GM12891 (cell line): ENCODE measurements around the gene KLHL3.

Source experiments
- PAX5 ChIP-seq: IDR thresholded peaks from 2 replicates; pipeline ENCODE4 v1.6.1; 2011; ENCODE audit warnings: low read length, moderate library complexity, mild to moderate bottlenecking; ENCODE audit not compliant: insufficient read depth, severe bottlenecking
- POLR2A ChIP-seq: IDR thresholded peaks from 2 replicates; pipeline ENCODE4 v1.6.1; 2011; ENCODE audit warnings: low read depth, low read length, control low read depth
- POLR2AphosphoS5 ChIP-seq: IDR thresholded peaks from 2 replicates; pipeline ENCODE4 v1.6.1; 2011; ENCODE audit warnings: low read depth, low read length, control low read depth
- POU2F2 ChIP-seq: IDR thresholded peaks from 2 replicates; pipeline ENCODE4 v1.6.1; 2011; ENCODE audit warnings: low read depth, mild to moderate bottlenecking, control low read depth, low read length, moderate library complexity
- SPI1 ChIP-seq: IDR thresholded peaks from 2 replicates; pipeline ENCODE4 v1.6.1; 2011; ENCODE audit warnings: low read depth, low read length, control low read depth
- TAF1 ChIP-seq: IDR thresholded peaks from 2 replicates; pipeline ENCODE4 v1.6.1; 2011; ENCODE audit warnings: low read depth, low read length, control low read depth

DNA sequence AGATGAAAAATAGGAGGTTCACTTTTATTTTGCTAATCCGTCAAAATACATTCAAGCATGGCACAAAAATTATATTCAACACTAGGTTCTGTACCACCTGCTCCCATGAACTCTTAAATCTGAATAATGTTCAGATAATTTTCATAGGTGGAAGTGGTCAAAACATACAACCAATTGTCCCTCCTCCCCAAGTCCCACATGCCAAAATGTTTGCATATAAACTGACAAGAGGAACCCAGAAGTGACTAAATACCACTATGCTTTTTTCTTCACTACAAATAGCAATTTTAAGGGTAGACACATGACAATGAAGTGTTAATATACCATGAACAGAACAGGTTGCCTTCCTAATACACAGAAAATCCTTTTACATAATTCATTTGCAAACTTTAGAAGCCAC is 14.5 kb upstream of the KLHL3 start:
- TF ChIP-seq POLR2A: 0 out of 2 replicates have a peak, but pooled peaks have one; percentile 10
- TF ChIP-seq TAF1: no peak
- no peak for TF ChIP-seq POLR2AphosphoS5
- TF ChIP-seq PAX5: no peak
- TF ChIP-seq POU2F2: no peak
- TF ChIP-seq SPI1: no peak
